A549 treated with AZD2906 at 1 μM for 4 hours (cell line): Measurements from ENCODE around the gene RPS8. TPM values are rescaled to one million over a fixed set of nuclear protein-coding genes. Genes with fewer than 3 reads are reported as not detected.

Source experiments
- total RNA-seq: library from RNA; stranded (reverse); fragments of 200-300 nt; extraction: Qiagen RNA extraction; gene quantifications from 5 replicates; pipeline ENCODE4 v1.2.3, GENCODE V29; 2022

Gene RPS8
- 1,550 to 1,720 TPM (median 1,658 TPM) in 5 replicates for total RNA-seq

GRCh38 chr1:44775078-44775929 is at the start of gene RPS8:
Gene RPS8, plus strand, starts transcription at chr1:44775540. Its CDS starts 57 bp downstream, at chr1:44775597.

GRCh38 chr1:44730741-44731512 is 44.4 kb upstream of the RPS8 start, which contains the start of gene RNU5D-1:
Gene RNU5D-1, minus strand, starts transcription at chr1:44731170.

GRCh38 chr1:44739307-44740178 is 35.8 kb upstream of the RPS8 start, which contains the start of gene KIF2C:
Gene KIF2C, plus strand, starts transcription at chr1:44739837. Its CDS starts 96 bp downstream, at chr1:44739933.

GRCh38 chr1:44788120-44788860 is 12.9 kb downstream of the RPS8 start, which contains the start of gene BEST4:
Gene BEST4, minus strand, starts transcription at chr1:44788170. Its CDS starts 465 bp downstream, at chr1:44787705.

GRCh38 chr1:44799770-44800584 is 24.6 kb downstream of the RPS8 start, which contains the start of gene PLK3:
Gene PLK3, plus strand, starts transcription at chr1:44800377. Its CDS starts 87 bp downstream, at chr1:44800464.

GRCh38 chr1:44806704-44807363 is 31.5 kb downstream of the RPS8 start, which contains the start of gene DYNLT4:
Gene DYNLT4, minus strand, starts transcription at chr1:44807351. Its CDS starts 683 bp downstream, at chr1:44806668.

GRCh38 chr1:44808063-44808937 is 33.0 kb downstream of the RPS8 start, which contains the start of gene BTBD19:
Gene BTBD19, plus strand, starts transcription at chr1:44808523. Its CDS starts 298 bp downstream, at chr1:44808821.

Other genes with a start within 250 kb of the RPS8 start
- 6.6 to 9.2 TPM (median 8.2 TPM) in 5 replicates for gene TMEM53, start 101.1 kb upstream of the RPS8 start, total RNA-seq
- gene ARMH1, start 100.8 kb upstream of the RPS8 start, total RNA-seq, result 0.50 to 1.5 TPM (median 0.98 TPM) in 5 replicates
- not detected in 5 replicates for gene RNU5D-1, start 44.4 kb upstream of the RPS8 start, total RNA-seq
- gene KIF2C, start 35.7 kb upstream of the RPS8 start, total RNA-seq, result 35.0 to 42.9 TPM (median 37.0 TPM) in 5 replicates
- 0.17 to 0.37 TPM (median 0.24 TPM) in 5 replicates for gene BEST4, start 12.6 kb downstream of the RPS8 start, total RNA-seq
- 12.5 to 18.2 TPM (median 15.1 TPM) in 5 replicates for gene PLK3, start 24.8 kb downstream of the RPS8 start, total RNA-seq
- 0.63 to 0.93 TPM (median 0.68 TPM) in 4 of 5 replicates, not detected in the other for gene DYNLT4, start 31.8 kb downstream of the RPS8 start, total RNA-seq
- gene BTBD19, start 33.0 kb downstream of the RPS8 start, total RNA-seq, result 1.5 to 2.6 TPM (median 2.4 TPM) in 5 replicates
- gene PTCH2, start 67.7 kb downstream of the RPS8 start, total RNA-seq, result 0.11 to 0.30 TPM (median 0.23 TPM) in 5 replicates
- gene EIF2B3, start 211.1 kb downstream of the RPS8 start, total RNA-seq, result 15.6 to 19.8 TPM (median 16.1 TPM) in 5 replicates
- gene HECTD3, start 235.8 kb downstream of the RPS8 start, total RNA-seq, result 14.8 to 19.5 TPM (median 17.0 TPM) in 5 replicates
- gene UROD, start 236.7 kb downstream of the RPS8 start, total RNA-seq, result 46.5 to 49.7 TPM (median 48.8 TPM) in 5 replicates